ENCODE results near the gene CMBL.
"Not testable (repeated sequence)": the region's sequence is repeated elsewhere in the genome, so short reads cannot be mapped to it uniquely, and the experiment has no call there.

CMBL gene

GRCh38 chr5:10310066-10310779, 2.5 kb upstream of the CMBL start:
- no peak for DNase-seq

- DNase-seq: no peak
Measured at GRCh38 chr5:10308844-10309243, 1.1 kb upstream of the CMBL start.

GRCh38 chr5:10306806-10307205, 896 bp downstream of the CMBL start:
- DNase-seq: no peak

GRCh38 chr5:10306114-10306513, 1.6 kb downstream of the CMBL start:
- DNase-seq: no peak

GRCh38 chr5:10304932-10305331, 2.8 kb downstream of the CMBL start:
- DNase-seq: no peak

- DNase-seq: no peak
Measured at GRCh38 chr5:10303699-10304170, 4.0 kb downstream of the CMBL start.

- DNase-seq: no peak
Measured at GRCh38 chr5:10303201-10303600, 4.5 kb downstream of the CMBL start.

- DNase-seq: no peak
Measured at GRCh38 chr5:10301842-10302610, 5.7 kb downstream of the CMBL start.

GRCh38 chr5:10301266-10301665, 6.4 kb downstream of the CMBL start:
- no peak for DNase-seq

GRCh38 chr5:10300246-10300645, 7.5 kb downstream of the CMBL start:
- no peak for DNase-seq

- DNase-seq: no peak
Measured at GRCh38 chr5:10297646-10298204, 10.0 kb downstream of the CMBL start.

GRCh38 chr5:10295619-10296326, 11.9 kb downstream of the CMBL start:
- no peak for DNase-seq

GRCh38 chr5:10293907-10294662, 13.6 kb downstream of the CMBL start:
- no peak for DNase-seq

GRCh38 chr5:10291692-10292339, 15.9 kb downstream of the CMBL start:
- no peak for DNase-seq

GRCh38 chr5:10290438-10290837, 17.3 kb downstream of the CMBL start:
- DNase-seq: no peak

- no peak for DNase-seq
Measured at GRCh38 chr5:10289991-10290390, 17.7 kb downstream of the CMBL start.

- DNase-seq: no peak
Measured at GRCh38 chr5:10289353-10289752, 18.3 kb downstream of the CMBL start.

GRCh38 chr5:10288592-10289219, 19.0 kb downstream of the CMBL start:
- DNase-seq: peak; percentile 90

- DNase-seq: no peak
Measured at GRCh38 chr5:10286862-10287227, 20.9 kb downstream of the CMBL start.

- no peak for DNase-seq
Measured at GRCh38 chr5:10286162-10286861, 21.4 kb downstream of the CMBL start.

GRCh38 chr5:10285362-10285761, 22.3 kb downstream of the CMBL start:
- DNase-seq: not testable (repeated sequence)

Data from NCI-H1436 treated with DMSO at 0.1 percent for 48 hours (cell line).